Ectodermal cell (in vitro differentiated cells): Measurements from ENCODE around the gene TYW3. TPM values are rescaled to one million over a fixed set of nuclear protein-coding genes. Genes with fewer than 3 reads are reported as not detected.
A peak's percentile ranks its signal among the peaks of the same experiment; 100 is the strongest.

Experiments used
- H3K27ac ChIP-seq: 2 replicates; pipeline ENCODE4 v1.7.0; 2013; ENCODE audit warnings: mild to moderate bottlenecking, low read depth, low read length; ENCODE audit not compliant: insufficient read depth, poor library complexity, severe bottlenecking
- H3K27me3 ChIP-seq: 2 replicates; pipeline ENCODE4 v1.7.0; 2013; ENCODE audit warnings: mild to moderate bottlenecking, low read length; ENCODE audit not compliant: insufficient read depth, control insufficient read depth, poor library complexity, severe bottlenecking
- H3K36me3 ChIP-seq: one replicate; pipeline ENCODE4 v1.7.0; 2013; ENCODE audit warnings: low read length; ENCODE audit not compliant: control insufficient read depth, insufficient read depth
- H3K4me1 ChIP-seq: one replicate; pipeline ENCODE4 v1.7.0; 2013; ENCODE audit warnings: low read length; ENCODE audit not compliant: control insufficient read depth, insufficient read depth
- H3K4me3 ChIP-seq: 2 replicates; pipeline ENCODE4 v1.7.0; 2013; ENCODE audit warnings: low read depth, low read length, control low read depth; ENCODE audit not compliant: insufficient read depth
- H3K9me3 ChIP-seq: 2 replicates; pipeline ENCODE4 v1.7.0; 2013; ENCODE audit warnings: mild to moderate bottlenecking, low read length, moderate library complexity; ENCODE audit not compliant: control insufficient read depth
- WGBS, 2 experiments: methylation state at CpG; one replicate each; pipeline ENCODE4 v1.1.7; 2013; ENCODE audit warnings: missing lambda C conversion rate in 2 of 2; 5-methylcytosine and 5-hydroxymethylcytosine counted together
- polyA plus RNA-seq, 4 experiments: library from polyadenylated mRNA; stranded (reverse); fragments of 50-300 nt; gene quantifications; one replicate each; pipeline ENCODE4 v1.2.3, GENCODE V29; 2013

Gene TYW3
- polyA plus RNA-seq (2013, experiment 1 of 4): 22.8 TPM
- 27.5 TPM for polyA plus RNA-seq (2013, experiment 2 of 4)
- polyA plus RNA-seq (2013, experiment 3 of 4): 24.3 TPM
- 29.7 TPM for polyA plus RNA-seq (2013, experiment 4 of 4)

- H3K27ac ChIP-seq: peak within 1 kb of the TSS; percentile 95
- no peaks in the 10 kb centered on the region for H3K9me3 ChIP-seq
- 30 to 32% methylated on average over 30 of the region's 30 CpGs for WGBS, 2 experiments
- H3K27me3 ChIP-seq: no peaks in the 10 kb centered on the region
- H3K4me3 ChIP-seq: peak within 1 kb of the TSS; percentile 63
- H3K36me3 ChIP-seq: peaks cover 15% of the 10 kb centered on the region
- H3K4me1 ChIP-seq: no peaks in the 10 kb centered on the region
Observed at GRCh38 chr1:74732960-74733603, at the start of gene TYW3, which contains the start of gene CRYZ. Gene TYW3, plus strand, starts transcription at chr1:74733152. Its CDS starts 93 bp downstream, at chr1:74733245. Gene CRYZ, minus strand, starts transcription at chr1:74733050. Its CDS starts 8,229 bp downstream, at chr1:74724821.

GRCh38 chr1:74683656-74684055 lies 49.3 kb upstream of the TYW3 start:
- no peaks in the 10 kb centered on the region for H3K4me1 ChIP-seq
- no peaks in the 10 kb centered on the region for H3K27me3 ChIP-seq
- H3K36me3 ChIP-seq: no peaks in the 10 kb centered on the region
- H3K27ac ChIP-seq: no peak overlapping the region
- no peaks in the 10 kb centered on the region for H3K9me3 ChIP-seq
- no peak overlapping the region for H3K4me3 ChIP-seq

- WGBS, 2 experiments: 89 to 91% methylated on average over 1 to 2 of the region's 2 CpGs
- Histone ChIP-seq H3K4me1 (no peaks in the 10 kb centered on the region), H3K27ac (no peak overlapping the region), H3K27me3 (no peaks in the 10 kb centered on the region), H3K4me3 (no peak overlapping the region), H3K36me3 (no peaks in the 10 kb centered on the region), H3K9me3 (no peaks in the 10 kb centered on the region)
Observed at GRCh38 chr1:74684301-74684700, 48.7 kb upstream of the TYW3 start.

DNA sequence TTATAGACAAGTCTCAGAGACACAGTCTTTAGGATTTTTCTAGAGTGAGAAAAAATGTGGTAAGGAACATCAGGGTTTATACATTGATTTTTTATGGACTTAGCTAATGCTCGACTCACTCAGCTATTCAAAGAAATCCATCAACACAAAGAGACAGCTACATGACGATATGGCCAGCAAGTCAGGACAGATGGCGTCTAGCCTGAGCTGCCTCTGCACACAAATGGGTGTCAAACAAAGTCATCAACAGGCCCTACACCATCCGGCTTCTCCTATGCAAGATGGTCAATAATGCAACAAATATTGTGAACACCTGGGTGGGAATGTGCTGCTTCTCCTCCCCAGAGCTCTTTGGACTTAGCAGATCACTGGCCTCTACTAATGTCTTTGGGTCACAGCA lies 46.0 kb upstream of the TYW3 start:
- H3K9me3 ChIP-seq: no peaks in the 10 kb centered on the region
- no peaks in the 10 kb centered on the region for H3K4me1 ChIP-seq
- WGBS, 2 experiments: 94 to 98% methylated on average over 4 of the region's 4 CpGs
- no peak overlapping the region for H3K27ac ChIP-seq
- H3K36me3 ChIP-seq: no peaks in the 10 kb centered on the region
- H3K27me3 ChIP-seq: no peaks in the 10 kb centered on the region
- no peak overlapping the region for H3K4me3 ChIP-seq

DNA sequence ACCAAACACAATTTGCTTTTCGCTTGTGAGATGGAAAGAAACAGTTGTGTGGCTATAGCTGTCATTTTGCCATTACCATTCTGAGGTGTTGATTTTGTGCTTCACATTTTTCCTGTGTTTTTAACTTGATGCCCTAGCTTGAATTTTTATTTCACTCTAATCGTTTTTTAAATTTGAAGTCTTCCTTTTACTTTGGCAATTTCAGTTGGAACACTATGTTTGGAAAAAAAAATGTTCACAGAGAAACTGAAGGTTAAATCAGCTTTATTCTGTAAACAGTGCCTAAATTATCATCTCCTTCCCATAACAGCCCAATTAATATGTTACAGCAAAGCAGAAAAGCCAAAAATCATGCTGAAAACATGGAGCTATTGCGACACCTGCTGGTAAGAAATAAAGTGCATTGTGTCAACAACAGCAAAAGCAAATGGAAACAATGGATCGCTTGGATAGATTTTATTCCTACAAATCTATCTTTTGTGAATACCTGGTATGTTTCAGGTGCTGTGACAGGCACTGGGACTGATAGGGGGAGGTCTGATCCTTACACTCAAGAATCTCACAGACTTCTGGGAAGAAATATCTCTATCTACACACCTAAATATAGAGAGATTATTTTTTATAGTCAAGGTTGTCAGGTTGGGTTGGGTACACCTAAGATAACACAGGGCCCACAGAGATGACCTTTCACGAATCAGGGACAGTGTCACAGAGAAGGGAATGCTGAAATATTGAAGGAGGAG lies 43.2 kb upstream of the TYW3 start:
- no peak overlapping the region for H3K27ac ChIP-seq

GRCh38 chr1:74690364-74690696 lies 42.6 kb upstream of the TYW3 start:
- WGBS, 2 experiments: 37 to 43% methylated on average over 2 of the region's 2 CpGs
- no peaks in the 10 kb centered on the region for H3K9me3 ChIP-seq
- no peak overlapping the region for H3K27ac ChIP-seq
- no peak overlapping the region for H3K4me3 ChIP-seq
- no peaks in the 10 kb centered on the region for H3K36me3 ChIP-seq
- H3K27me3 ChIP-seq: no peaks in the 10 kb centered on the region
- no peaks in the 10 kb centered on the region for H3K4me1 ChIP-seq

More for the DNA sequence above, 43.2 kb upstream of the TYW3 start:
- no peak overlapping the region for H3K4me3 ChIP-seq
- no peaks in the 10 kb centered on the region for H3K36me3 ChIP-seq
- H3K9me3 ChIP-seq: no peaks in the 10 kb centered on the region
- WGBS, 2 experiments: 29 to 41% methylated on average over 3 to 5 of the region's 5 CpGs
- H3K27me3 ChIP-seq: no peaks in the 10 kb centered on the region
- no peaks in the 10 kb centered on the region for H3K4me1 ChIP-seq

DNA sequence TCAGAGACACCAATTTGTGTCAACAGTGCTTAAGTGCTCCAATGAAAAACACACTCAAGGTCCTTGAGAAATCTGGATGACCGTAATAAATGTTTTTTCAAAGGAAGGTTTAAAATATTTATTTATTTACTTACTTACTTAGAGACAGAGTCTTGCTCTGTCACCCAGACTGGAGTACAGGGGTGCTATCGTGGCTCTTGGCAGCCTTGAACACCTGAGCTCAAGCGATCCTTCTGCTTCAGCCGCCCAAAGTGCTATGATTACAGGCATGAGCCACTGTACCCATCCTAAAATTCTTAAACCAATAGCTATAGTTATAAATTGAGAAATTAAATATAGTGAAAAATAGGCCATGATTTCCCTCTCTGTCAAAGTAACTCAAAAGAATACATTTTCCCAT lies 42.0 kb upstream of the TYW3 start:
- Histone ChIP-seq H3K36me3 (no peaks in the 10 kb centered on the region), H3K4me3 (no peak overlapping the region), H3K27me3 (no peaks in the 10 kb centered on the region), H3K9me3 (no peaks in the 10 kb centered on the region), H3K4me1 (no peaks in the 10 kb centered on the region), H3K27ac (no peak overlapping the region)
- 88 to 89% methylated on average over 3 to 4 of the region's 4 CpGs for WGBS, 2 experiments

DNA sequence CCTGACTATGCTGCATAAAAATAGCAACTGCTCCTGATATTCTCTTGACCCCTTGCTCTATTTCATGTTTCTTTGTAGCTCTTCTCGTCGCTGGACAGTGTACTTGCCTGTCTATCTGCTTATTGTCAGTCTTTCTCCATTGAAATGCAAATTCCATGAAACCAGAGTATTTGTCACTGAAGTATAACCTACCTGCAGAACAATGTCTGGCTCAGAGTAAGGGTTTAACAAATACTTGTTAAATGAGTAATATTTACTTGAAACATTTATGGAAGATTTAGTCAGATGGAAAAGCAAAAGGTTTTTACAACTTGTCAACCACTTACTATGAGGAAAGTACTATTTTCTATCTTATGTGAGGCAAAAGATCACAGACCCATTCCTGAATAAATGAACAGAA lies 39.5 kb upstream of the TYW3 start:
- no peak overlapping the region for H3K27ac ChIP-seq
- H3K27me3 ChIP-seq: no peaks in the 10 kb centered on the region
- 92 to 93% methylated on average over 2 of the region's 2 CpGs for WGBS, 2 experiments
- no peaks in the 10 kb centered on the region for H3K36me3 ChIP-seq
- no peaks in the 10 kb centered on the region for H3K9me3 ChIP-seq
- no peaks in the 10 kb centered on the region for H3K4me1 ChIP-seq
- no peak overlapping the region for H3K4me3 ChIP-seq

GRCh38 chr1:74697832-74698231 lies 35.1 kb upstream of the TYW3 start:
- H3K27ac ChIP-seq: no peak overlapping the region
- WGBS, 2 experiments: 92 to 97% methylated on average over 2 of the region's 2 CpGs
- no peaks in the 10 kb centered on the region for H3K4me1 ChIP-seq
- H3K9me3 ChIP-seq: no peaks in the 10 kb centered on the region
- H3K36me3 ChIP-seq: no peaks in the 10 kb centered on the region
- H3K4me3 ChIP-seq: no peak overlapping the region
- H3K27me3 ChIP-seq: no peaks in the 10 kb centered on the region

- Histone ChIP-seq H3K4me3 (no peak overlapping the region), H3K9me3 (no peaks in the 10 kb centered on the region), H3K27ac (no peak overlapping the region), H3K4me1 (no peaks in the 10 kb centered on the region), H3K27me3 (no peaks in the 10 kb centered on the region), H3K36me3 (no peaks in the 10 kb centered on the region)
Observed at GRCh38 chr1:74699331-74699730, 33.6 kb upstream of the TYW3 start.
